GM18505 (cell line): ENCODE results near the gene HDDC2.

Experiments used
- ATAC-seq: cut with Tn5 transposase; IDR thresholded peaks from one replicate; pipeline ENCODE4 v1.9.1; 2021; ENCODE audit not compliant: unreplicated experiment
- POLR2A ChIP-seq: IDR thresholded peaks from 4 replicates; pipeline ENCODE4 v1.6.1; 2011; ENCODE audit warnings: borderline replicate concordance; ENCODE audit not compliant: insufficient read depth, insufficient read length; ENCODE audit errors: extremely low read depth

The HDDC2 gene

GRCh38 chr6:125228981-125229479 is 72.7 kb downstream of the HDDC2 start:
- no peak for ATAC-seq
- no peak for TF ChIP-seq POLR2A

DNA sequence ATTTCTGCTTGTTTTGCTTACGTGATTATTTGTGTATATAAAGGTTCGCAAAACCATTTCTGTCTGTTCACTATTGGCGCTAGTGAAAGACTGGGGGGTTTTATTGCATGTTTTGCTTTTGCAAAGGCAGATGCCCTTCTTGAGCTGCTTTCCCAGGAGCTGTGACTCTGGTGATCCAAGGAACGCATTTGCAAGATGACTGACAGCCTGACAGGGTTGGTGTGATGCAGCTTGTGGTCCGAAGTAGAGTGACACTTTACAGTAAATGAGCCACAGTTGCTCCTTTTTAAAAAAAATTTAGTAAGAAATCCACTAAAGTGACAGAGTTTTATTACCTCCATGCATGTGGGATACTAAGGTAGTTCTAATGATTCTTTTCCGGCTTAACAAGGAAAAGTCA is 74.5 kb downstream of the HDDC2 start:
- no peak for TF ChIP-seq POLR2A
- ATAC-seq, result no peak
